Skeletal muscle satellite cell (primary cell): ENCODE results near the gene DOK4.
A peak's percentile ranks its signal among the peaks of the same experiment; 100 is the strongest.

Source experiments
- H3K27me3 ChIP-seq: 2 replicates; pipeline ENCODE4 v1.7.0; 2013; ENCODE audit warnings: low read length; ENCODE audit not compliant: control insufficient read depth, insufficient read depth
- H3K36me3 ChIP-seq: 2 replicates; pipeline ENCODE4 v1.7.0; 2013; ENCODE audit warnings: mild to moderate bottlenecking, control low read depth, low read length; ENCODE audit not compliant: insufficient read depth
- H3K4me1 ChIP-seq: 2 replicates; pipeline ENCODE4 v1.7.0; 2013; ENCODE audit warnings: low read length; ENCODE audit not compliant: control insufficient read depth, insufficient read depth
- H3K4me2 ChIP-seq: 2 replicates; pipeline ENCODE4 v1.7.0; 2013; ENCODE audit warnings: mild to moderate bottlenecking, low read length
- H3K4me3 ChIP-seq: 2 replicates; pipeline ENCODE4 v1.7.0; 2013; ENCODE audit warnings: low read length
- H3K9ac ChIP-seq: 2 replicates; pipeline ENCODE4 v1.7.0; 2013; ENCODE audit warnings: mild to moderate bottlenecking, low read depth, low read length, moderate library complexity
- H3K9me3 ChIP-seq: replicated peaks from 2 replicates; pipeline ENCODE4 v1.7.0; 2013; ENCODE audit warnings: mild to moderate bottlenecking, control low read depth, low read length

The DOK4 gene

GRCh38 chr16:57493767-57494166, 7.5 kb upstream of the DOK4 start:
- Histone ChIP-seq H3K27me3 (peaks cover 37% of the 10 kb centered on the region), H3K4me3 (no peak overlapping the region), H3K4me2 (no peak overlapping the region), H3K4me1 (no peaks in the 10 kb centered on the region), H3K36me3 (no peaks in the 10 kb centered on the region), H3K9ac (no peak overlapping the region), H3K9me3 (no peaks in the 10 kb centered on the region)

- Histone ChIP-seq H3K9me3 (no peaks in the 10 kb centered on the region), H3K27me3 (peaks cover 16% of the 10 kb centered on the region), H3K4me3 (no peak overlapping the region), H3K4me1 (peaks cover 19% of the 10 kb centered on the region), H3K36me3 (no peaks in the 10 kb centered on the region), H3K4me2 (no peak overlapping the region), H3K9ac (no peak overlapping the region)
These were observed 2.9 kb upstream of the DOK4 start for GRCh38 chr16:57489229-57489628.

- Histone ChIP-seq H3K9me3 (no peaks in the 10 kb centered on the region), H3K4me1 (peaks cover 19% of the 10 kb centered on the region), H3K27me3 (peaks cover 12% of the 10 kb centered on the region), H3K4me2 (peak overlapping the region; percentile 99), H3K4me3 (peak overlapping the region; percentile 98), H3K36me3 (no peaks in the 10 kb centered on the region), H3K9ac (peak overlapping the region; percentile 46)
These were observed 853 bp upstream of the DOK4 start for GRCh38 chr16:57486858-57487834.

- H3K4me3 ChIP-seq, result peak overlapping the region; percentile 98
- peaks cover 22% of the 10 kb centered on the region for H3K4me1 ChIP-seq
- H3K9me3 ChIP-seq, result no peaks in the 10 kb centered on the region
- peak overlapping the region; percentile 89 for H3K9ac ChIP-seq
- no peaks in the 10 kb centered on the region for H3K36me3 ChIP-seq
- peaks cover 1% of the 10 kb centered on the region for H3K27me3 ChIP-seq
- peak overlapping the region; percentile 99 for H3K4me2 ChIP-seq
These were observed 990 bp downstream of the DOK4 start for GRCh38 chr16:57485091-57485915.

- Histone ChIP-seq H3K4me2 (peak overlapping the region; percentile 99), H3K9ac (no peak overlapping the region), H3K27me3 (no peaks in the 10 kb centered on the region), H3K36me3 (no peaks in the 10 kb centered on the region), H3K9me3 (no peaks in the 10 kb centered on the region), H3K4me3 (no peak overlapping the region), H3K4me1 (peaks cover 30% of the 10 kb centered on the region)
These were observed 1.7 kb downstream of the DOK4 start for GRCh38 chr16:57484515-57485005.

GRCh38 chr16:57483725-57484514, 2.4 kb downstream of the DOK4 start:
- Histone ChIP-seq H3K4me2 (no peak overlapping the region), H3K36me3 (no peaks in the 10 kb centered on the region), H3K27me3 (no peaks in the 10 kb centered on the region), H3K9me3 (no peaks in the 10 kb centered on the region), H3K9ac (no peak overlapping the region), H3K4me3 (no peak overlapping the region), H3K4me1 (peaks cover 36% of the 10 kb centered on the region)

- Histone ChIP-seq H3K9ac (no peak overlapping the region), H3K4me2 (no peak overlapping the region), H3K4me3 (no peak overlapping the region), H3K27me3 (no peaks in the 10 kb centered on the region), H3K4me1 (peaks cover 44% of the 10 kb centered on the region), H3K9me3 (no peaks in the 10 kb centered on the region), H3K36me3 (no peaks in the 10 kb centered on the region)
These were observed 3.3 kb downstream of the DOK4 start for GRCh38 chr16:57482845-57483545.

- H3K27me3 ChIP-seq, result no peaks in the 10 kb centered on the region
- H3K4me2 ChIP-seq, result no peak overlapping the region
- no peaks in the 10 kb centered on the region for H3K9me3 ChIP-seq
- peaks cover 35% of the 10 kb centered on the region for H3K4me1 ChIP-seq
- H3K36me3 ChIP-seq, result no peaks in the 10 kb centered on the region
- no peak overlapping the region for H3K4me3 ChIP-seq
- no peak overlapping the region for H3K9ac ChIP-seq
These were observed 4.9 kb downstream of the DOK4 start for GRCh38 chr16:57481421-57481820.

GRCh38 chr16:57480754-57481230, 5.5 kb downstream of the DOK4 start:
- Histone ChIP-seq H3K4me1 (peaks cover 34% of the 10 kb centered on the region), H3K4me3 (no peak overlapping the region), H3K36me3 (no peaks in the 10 kb centered on the region), H3K9me3 (no peaks in the 10 kb centered on the region), H3K27me3 (no peaks in the 10 kb centered on the region), H3K9ac (no peak overlapping the region), H3K4me2 (no peak overlapping the region)

- peaks cover 28% of the 10 kb centered on the region for H3K4me1 ChIP-seq
- no peak overlapping the region for H3K9ac ChIP-seq
- no peaks in the 10 kb centered on the region for H3K9me3 ChIP-seq
- H3K4me2 ChIP-seq, result peak overlapping the region; percentile 90
- H3K36me3 ChIP-seq, result no peaks in the 10 kb centered on the region
- peak overlapping the region; percentile 80 for H3K4me3 ChIP-seq
- H3K27me3 ChIP-seq, result no peaks in the 10 kb centered on the region
These were observed 6.1 kb downstream of the DOK4 start for GRCh38 chr16:57479976-57480753.
